ENCODE data around the gene ASPM.

DNA sequence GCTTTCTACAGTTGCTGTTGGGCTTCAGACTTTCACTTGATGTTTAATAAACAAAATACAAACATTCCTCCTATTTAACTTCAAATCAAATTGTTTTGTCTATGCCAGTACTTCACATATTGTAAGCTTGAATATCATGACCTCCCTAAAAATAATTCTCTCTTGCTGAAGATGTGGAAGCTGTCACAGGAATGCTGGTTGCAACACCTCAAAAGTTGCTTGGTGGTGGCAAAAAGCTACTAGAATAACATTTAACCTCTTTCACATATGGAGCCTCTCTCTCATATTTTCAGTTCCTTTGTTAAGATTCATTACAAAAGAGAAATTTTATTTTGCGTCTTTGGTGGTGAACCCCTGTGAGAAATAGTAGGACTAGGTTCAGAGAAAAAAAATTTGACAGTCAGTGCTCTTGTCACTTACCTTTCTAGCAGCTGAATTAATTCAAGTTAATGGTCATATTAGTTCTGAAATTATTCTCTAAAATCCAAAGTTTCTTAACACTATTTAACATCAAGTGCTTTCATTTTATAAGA lies 53.9 kb downstream of the ASPM start:
- TF ChIP-seq EZH2phosphoT487 (IDR thresholded peaks at IDR 0.05; ENCODE audit: low read length), result no peak
- TF ChIP-seq, protein P1, sequence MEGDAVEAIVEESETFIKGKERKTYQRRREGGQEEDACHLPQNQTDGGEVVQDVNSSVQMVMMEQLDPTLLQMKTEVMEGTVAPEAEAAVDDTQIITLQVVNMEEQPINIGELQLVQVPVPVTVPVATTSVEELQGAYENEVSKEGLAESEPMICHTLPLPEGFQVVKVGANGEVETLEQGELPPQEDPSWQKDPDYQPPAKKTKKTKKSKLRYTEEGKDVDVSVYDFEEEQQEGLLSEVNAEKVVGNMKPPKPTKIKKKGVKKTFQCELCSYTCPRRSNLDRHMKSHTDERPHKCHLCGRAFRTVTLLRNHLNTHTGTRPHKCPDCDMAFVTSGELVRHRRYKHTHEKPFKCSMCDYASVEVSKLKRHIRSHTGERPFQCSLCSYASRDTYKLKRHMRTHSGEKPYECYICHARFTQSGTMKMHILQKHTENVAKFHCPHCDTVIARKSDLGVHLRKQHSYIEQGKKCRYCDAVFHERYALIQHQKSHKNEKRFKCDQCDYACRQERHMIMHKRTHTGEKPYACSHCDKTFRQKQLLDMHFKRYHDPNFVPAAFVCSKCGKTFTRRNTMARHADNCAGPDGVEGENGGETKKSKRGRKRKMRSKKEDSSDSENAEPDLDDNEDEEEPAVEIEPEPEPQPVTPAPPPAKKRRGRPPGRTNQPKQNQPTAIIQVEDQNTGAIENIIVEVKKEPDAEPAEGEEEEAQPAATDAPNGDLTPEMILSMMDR (IDR thresholded peaks at IDR 0.05; ENCODE audit: low read length), result no peak
